GM12801 (cell line): Measurements from ENCODE around the gene ODAM.

Experiments
- CTCF ChIP-seq: IDR thresholded peaks from one replicate; pipeline ENCODE4 v1.5.1; 2011; ENCODE audit warnings: control low read depth; ENCODE audit not compliant: insufficient read length; ENCODE audit errors: extremely low read depth

The ODAM gene

GRCh38 chr4:70191647-70192046, 3.9 kb upstream of the ODAM start:
- TF ChIP-seq CTCF: no peak

GRCh38 chr4:70192895-70193294, 2.6 kb upstream of the ODAM start:
- no peak for TF ChIP-seq CTCF

GRCh38 chr4:70196857-70197256, 1.3 kb downstream of the ODAM start:
- no peak for TF ChIP-seq CTCF

- TF ChIP-seq CTCF: no peak
These were observed 2.3 kb downstream of the ODAM start for GRCh38 chr4:70197842-70198241.

- no peak for TF ChIP-seq CTCF
These were observed 8.1 kb downstream of the ODAM start for GRCh38 chr4:70203601-70204000.

- no peak for TF ChIP-seq CTCF
These were observed 30.3 kb downstream of the ODAM start, which contains the start of gene FDCSP for GRCh38 chr4:70225824-70226223. Gene FDCSP, plus strand, starts transcription at chr4:70226124. Its CDS starts 5,071 bp downstream, at chr4:70231195.

GRCh38 chr4:70236125-70236524, 40.6 kb downstream of the ODAM start:
- TF ChIP-seq CTCF: no peak
